Measurements from ENCODE around the gene NAALADL2.

NAALADL2 gene

DNA sequence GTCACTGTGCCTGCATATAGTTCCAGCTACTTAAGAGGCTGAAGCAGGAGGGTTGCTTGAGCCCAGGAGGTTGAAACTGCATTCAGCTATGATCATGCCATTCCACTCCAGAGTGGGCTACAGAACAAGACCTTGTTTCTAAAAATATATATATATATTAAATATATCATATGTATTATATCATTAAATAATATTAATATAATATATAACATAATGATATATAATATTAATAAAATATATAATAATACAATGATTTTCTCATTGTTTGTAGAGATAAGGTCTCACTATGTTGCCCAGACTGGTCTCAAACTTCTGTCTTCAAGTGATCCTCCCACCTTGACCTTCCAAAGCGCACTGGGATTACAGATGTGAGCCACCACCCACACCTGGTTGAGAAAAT is 101.8 kb downstream of the NAALADL2 start:
- no peak for ATAC-seq
- DNase-seq = no peak

DNA sequence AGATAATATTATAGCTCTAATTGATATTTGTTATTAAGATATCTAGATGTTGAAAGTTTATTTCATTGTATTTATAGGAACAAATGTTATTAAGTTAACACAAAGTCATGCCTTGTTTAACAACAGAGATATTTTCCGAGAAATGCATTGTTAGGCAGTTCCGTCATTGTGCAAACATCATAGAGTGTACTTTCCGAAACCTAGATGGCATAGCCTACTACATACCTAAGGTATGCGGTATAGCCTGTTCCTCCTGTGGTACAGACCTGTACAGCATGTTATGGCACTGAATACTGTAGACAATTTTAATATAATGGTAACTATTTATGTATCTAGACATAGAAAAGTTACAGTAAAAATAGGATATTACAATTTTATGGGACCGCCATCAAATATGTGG is 114.3 kb downstream of the NAALADL2 start:
- DNase-seq (no peak), ATAC-seq (no peak)

DNA sequence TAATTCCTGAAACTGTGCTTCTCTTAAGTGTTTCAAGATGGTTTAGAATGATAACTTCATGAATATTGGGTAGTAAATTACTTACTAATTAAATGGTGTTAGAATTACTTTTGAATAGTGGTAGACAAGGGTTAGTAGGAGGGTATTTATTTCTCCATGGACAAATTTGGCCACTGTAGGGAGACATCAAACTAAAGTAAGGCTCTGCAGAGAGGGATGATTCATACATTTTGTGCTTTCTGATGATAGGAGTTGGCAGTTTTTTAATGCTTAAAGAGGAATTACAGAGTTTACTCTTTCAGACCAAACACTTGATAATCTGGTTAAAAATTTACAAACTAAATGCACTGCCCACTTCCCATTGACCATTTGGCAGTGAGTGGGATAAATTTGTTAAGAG is 127.6 kb downstream of the NAALADL2 start:
- ATAC-seq (no peak), DNase-seq (no peak)

DNA sequence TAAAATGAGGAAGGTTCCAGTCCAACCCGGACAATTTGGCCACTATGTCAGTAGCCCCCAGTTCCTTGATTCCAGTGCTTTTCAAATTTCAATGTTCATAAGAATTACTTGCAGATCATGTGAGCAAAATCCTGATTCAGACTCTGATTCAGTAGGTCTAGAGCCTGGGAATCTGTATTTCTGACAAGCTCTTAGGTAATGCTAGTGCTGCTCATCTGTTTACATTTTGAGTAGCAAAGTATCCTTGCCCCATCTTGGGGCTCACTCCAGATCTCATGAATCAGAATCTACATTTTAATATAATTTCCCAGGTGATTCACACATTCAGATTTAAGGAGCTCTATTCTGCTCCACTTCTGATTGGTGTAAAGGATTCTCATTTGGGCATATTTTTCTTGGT is 142.0 kb downstream of the NAALADL2 start:
- DNase-seq (no peak), ATAC-seq (no peak)

DNA sequence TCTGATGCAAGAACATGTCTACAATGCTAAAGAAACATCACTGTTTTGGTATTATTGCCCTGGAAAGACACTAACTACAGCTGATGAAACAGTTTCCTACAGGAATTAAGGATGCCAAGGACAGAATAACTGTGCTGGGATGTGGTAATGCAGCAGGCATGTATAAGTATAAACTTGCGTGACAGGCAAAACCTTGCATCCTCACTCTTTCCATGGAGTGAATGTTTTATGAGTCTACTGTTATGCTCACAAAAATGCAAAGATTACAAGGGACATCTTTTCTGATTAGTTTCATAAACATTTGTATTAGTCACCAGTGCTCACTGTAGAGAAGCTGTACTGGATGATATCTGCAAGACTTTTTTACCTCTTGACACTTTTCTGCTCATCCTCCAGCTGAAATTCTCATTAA is 143.6 kb downstream of the NAALADL2 start:
- no peak for DNase-seq
- no peak for ATAC-seq

DNA sequence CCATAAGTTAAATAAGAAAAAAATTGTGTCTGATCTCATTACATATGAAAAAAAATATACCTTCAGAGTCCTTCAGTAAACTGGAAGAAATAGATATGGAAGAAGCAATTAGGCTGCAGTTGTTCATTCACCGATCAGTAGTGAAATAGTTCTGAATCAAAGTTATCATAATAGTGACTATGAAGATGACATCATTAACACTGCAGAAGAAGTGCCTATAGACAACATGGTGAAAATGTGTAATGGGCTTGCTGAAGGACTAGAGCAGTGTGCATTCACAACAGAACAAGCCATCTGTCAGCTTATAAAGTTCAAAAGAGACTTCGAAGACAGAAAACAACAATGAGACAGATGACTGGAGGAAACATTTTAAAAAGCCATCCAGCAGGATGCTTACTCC is 144.5 kb downstream of the NAALADL2 start:
- no peak for DNase-seq
- no peak for ATAC-seq

DNA sequence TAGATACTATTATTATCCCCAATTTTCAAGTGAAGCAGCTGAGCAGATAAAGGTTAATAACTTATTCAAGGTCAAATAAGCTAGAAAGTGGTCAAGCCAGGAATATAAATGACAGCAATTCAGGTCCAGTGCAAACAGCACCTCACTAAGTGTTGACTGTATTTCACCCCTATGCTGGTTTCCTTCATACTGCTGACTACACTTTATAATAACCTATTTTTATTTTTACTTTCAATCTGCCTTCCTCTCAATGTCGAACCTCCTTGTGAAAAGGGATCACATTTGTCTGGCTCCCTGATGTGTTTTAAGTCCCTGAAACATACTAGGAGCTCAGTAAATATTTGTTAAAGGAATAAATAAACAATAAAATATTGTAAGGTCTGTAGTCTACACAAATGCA is 146.1 kb downstream of the NAALADL2 start:
- no peak for ATAC-seq

DNA sequence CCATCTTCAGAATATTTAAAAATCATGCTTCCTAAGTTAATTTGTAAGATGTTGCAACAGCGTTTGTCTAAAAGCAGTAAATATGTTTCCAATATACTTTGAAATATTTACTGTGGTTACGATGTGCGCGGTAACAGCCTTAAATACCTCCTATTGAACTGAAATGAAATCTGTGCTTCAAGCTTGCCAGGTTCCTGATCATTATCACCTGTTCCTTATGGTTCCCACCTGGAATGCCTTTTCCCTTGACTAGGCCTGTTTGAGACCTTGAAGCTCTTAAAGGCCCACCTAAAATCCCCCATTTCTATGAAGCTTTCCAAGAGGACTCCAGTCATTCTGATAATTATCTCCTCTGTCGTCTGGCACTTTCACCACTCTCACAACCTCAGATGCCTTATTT is 146.7 kb downstream of the NAALADL2 start:
- no peak for DNase-seq

More for the DNA sequence above, 146.1 kb downstream of the NAALADL2 start:
- no peak for DNase-seq

DNA sequence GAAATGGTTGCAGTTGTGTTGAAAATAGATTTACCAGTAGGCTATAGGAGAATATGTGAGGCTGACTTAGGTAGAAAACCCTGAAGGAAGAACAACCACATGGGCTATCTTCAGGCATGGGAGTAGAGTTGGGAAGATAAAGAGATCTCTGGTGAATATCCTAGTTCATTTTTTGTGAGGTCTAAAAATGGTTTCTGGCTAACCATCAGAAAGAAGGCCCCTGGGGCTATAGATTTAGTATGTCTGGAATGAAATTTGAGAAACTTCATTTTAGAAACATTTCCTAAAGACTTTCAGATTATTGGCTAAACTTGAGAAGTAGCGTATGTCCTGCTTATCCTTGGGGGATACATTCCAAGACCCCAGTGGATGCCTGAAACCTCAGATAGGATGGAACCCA is 148.2 kb downstream of the NAALADL2 start:
- ATAC-seq (no peak), DNase-seq (no peak)

More for the DNA sequence above, 146.7 kb downstream of the NAALADL2 start:
- no peak for ATAC-seq

DNA sequence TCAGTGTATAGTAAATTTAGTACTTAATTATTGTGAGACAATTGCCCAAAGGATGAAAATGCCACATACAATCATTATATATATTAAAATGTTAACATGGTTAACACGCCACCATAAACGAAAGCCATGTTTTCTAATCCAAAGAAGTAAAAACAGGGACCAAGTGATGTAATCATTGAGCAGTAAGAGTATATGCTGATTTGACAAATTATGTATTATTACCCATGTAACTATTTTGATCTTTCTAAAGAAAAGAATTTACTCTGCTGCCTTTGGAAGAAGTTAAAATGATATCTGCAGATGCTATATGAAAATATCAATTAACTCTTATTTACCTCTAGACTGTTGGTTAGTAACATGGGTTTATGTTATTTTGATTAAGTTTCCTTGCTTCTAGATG is 150.2 kb downstream of the NAALADL2 start:
- no peak for DNase-seq
- no peak for ATAC-seq

DNA sequence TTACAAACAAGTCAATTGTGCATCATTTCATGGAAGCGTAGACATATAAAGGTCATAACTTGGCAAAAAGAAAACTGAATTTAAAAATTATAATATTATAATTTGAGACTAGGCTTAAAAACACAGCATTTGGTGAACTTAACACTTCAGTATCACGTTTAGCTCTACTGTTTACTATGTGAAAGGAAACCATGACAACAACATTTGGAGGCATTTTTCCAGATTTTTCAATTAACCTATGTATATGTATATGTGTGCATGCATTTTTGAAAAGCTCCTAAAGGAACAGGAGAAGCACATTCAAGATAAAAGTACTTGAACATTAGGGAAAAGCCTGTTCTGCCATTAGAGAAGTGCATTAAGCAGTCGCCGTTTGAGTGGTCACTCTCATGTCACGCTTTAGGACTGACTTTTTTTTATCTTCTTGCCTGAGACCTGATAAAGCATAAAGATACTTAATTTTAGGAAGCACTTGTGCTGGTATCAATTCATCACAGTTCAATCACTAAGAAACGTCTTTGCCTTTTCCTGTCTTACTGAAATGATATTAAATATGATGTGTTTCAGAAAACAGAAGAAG is 156.0 kb downstream of the NAALADL2 start:
- DNase-seq (no peak), ATAC-seq (no peak)

DNA sequence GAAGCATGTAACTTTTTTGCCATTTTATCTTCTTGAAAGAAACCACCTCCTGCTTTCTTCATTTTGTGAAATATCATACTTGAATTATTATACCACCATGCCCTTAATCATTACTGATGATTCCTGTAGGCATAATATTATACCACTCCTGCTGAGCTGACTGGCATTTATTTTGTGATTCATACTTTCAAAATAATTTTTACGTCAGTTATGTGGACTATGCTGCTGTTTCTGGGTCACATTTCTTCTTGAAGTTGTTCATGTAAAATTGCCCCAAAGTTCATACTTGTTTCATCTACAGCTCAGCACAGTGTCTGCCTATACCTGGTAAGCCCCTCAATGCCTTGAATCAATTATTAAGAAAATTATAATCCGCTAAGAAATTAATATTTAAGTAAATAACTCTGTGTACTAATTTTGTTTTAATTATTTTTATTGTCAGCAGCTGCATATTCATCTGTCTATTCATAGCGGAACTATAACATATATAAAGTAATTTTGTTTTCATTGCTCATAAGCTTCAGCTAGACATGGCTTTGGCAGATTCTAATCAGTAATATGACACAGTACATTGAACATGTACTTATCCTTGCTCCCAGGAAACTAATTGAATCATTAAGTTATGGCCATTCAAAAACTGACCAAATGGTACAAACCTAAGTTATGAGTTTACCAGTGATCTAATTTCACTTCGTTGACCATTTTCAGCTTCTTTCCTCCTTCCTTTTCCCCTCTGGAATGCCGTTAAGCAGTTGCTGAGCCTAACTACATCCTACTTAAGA is 160.0 kb downstream of the NAALADL2 start:
- no peak for ATAC-seq
- DNase-seq = no peak

DNA sequence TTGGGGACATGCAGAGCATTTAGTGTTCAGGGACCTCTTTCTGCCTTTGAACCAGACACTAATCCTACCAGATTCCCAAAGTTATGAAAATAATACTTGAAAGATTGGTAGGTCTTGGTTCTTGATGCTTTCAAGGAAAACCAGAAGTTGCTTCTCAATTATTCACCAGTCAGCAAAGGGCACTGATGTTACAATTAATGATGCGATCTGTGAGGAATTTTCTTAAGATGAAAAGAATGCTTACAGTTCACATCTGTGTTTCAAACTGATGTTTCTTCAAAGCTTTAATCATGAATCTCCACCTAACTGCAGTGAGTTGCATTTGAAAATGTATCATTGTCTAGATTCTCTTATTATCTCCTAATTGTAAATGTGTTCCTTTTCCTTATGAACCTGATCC is 161.0 kb downstream of the NAALADL2 start:
- DNase-seq (no peak), ATAC-seq (no peak)

DNA sequence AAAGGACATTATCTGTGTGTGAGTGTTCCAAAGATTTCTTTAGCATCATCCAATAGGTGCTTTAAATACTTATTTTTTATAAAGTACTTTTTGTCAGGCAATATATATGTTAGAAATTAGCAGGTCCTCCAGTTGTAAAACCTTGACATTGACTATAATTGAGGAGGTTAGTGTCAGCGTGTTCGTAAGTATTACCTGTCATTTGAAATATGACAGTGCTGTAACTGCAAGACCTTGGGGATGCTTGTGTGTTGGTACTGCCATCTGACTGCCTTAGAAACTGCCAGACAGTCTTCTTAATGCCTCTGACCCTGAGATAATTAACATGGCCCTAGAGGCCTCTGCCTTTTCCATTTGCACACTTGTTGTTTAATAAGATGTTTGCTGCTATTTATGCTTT is 170.7 kb downstream of the NAALADL2 start:
- DNase-seq (no peak), ATAC-seq (no peak)

DNA sequence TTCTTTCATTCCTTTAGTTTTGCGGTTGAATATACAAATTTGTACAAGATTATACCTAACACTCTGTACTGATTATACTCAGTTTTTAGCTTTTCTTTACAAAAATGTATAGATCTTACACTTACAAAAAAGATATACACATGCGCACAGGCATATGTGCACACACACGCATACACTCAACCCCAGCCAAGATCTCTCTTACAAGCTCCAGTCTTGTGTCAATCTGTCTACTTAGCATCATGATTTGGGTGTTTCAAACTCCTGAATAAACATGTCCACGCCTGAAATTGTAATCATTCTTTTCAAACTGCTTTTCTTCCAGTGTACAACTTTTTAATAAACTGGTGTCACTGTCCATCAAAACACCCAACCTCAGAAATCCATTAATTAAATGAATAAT is 180.7 kb downstream of the NAALADL2 start:
- ATAC-seq = no peak

DNA sequence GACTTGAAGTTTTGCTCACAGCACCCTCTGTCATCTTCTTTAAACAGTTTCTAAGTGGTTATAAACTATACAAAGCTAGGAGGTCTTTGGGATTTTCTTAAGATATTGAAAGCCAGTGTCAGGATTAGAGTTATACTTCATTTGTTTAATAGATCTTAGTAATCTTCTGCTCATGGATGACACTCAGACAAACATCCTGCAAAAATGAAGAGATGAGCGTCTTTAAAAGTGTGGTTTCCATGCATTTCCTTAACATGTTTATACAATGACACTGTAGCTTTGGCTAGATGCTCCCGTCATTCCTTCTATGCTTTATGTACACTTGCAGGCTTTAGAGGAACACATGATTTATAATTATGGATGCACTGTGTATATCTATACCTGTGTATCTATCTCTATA is 182.2 kb downstream of the NAALADL2 start:
- no peak for ATAC-seq
- no peak for DNase-seq

More for the DNA sequence above, 180.7 kb downstream of the NAALADL2 start:
- DNase-seq = no peak

DNA sequence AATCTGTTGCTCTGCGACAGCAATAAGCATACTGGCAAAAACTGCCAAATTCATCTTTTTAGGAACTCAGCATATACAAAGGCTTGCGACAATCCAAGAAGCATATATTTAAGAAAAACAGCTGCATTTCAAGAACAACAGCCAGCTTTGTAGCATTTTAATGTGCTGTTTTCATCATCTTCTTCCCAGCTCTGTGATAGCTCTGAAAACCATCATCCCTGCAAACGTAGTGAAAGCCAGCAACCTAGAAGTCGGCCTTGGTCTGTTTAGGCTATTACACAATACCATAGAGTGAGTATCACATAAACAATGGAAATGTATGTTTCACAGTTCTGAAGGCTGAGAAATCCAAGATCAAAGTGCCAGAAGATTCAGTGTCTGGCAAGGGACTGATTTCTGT is 187.5 kb downstream of the NAALADL2 start:
- no peak for ATAC-seq
- no peak for DNase-seq

DNA sequence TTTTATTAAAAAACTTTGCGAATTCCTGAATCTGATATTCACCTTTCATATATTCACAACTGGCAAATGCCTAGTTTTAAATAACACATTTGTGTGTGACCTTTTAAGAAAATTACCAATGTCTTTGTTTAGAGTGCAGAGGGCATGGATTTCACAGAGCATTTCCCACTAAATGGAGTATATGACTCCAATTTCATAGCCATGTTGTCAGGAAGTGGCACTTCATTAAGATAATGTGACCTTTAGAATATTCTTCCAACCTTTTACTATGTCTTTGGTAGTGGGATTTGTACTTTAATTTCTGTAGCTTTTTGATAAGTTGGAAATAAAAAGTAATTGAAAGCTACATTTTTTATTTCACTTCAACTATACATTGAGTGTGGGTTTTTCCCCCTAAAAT is 188.7 kb downstream of the NAALADL2 start:
- no peak for DNase-seq
- no peak for ATAC-seq

DNA sequence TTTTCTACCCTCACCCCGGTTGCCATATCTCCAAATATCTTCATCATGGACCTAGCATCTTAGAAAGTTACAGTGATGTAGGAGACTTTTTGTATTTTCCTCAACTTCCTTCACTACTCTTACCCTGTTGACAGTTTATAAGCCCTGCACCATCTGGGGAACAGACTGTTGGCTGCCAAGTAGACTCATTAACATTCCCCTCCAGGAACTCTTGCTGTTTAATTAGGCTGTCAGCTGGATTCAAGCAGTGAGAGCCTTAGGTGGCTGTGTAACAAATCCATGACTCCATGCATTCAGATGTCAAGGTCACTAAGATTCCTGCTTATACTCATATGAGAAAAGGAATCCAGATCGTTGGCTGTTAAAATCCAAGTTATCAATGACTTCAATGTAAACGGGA is 198.3 kb downstream of the NAALADL2 start:
- ATAC-seq = no peak

DNA sequence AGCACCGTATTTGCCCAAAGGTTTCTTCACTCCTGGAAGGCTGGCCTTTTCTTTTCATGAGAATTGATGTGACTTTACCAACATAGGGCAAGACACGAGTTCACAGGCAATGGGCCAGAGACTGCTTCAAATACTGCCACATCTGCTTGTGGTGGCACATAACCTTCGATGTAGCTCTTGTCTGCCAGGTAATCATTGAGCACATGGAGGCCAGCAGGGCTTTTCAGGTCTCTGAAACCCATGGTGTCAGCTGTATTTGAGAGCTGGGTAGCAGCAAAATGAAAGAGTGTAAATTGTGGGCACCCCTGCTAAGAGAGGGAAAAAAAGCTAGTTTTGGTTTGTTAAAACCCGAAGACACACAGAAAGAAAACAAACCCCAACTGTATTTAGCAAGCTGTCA is 200.7 kb downstream of the NAALADL2 start:
- DNase-seq = no peak
- no peak for ATAC-seq

More for the DNA sequence above, 198.3 kb downstream of the NAALADL2 start:
- no peak for DNase-seq

DNA sequence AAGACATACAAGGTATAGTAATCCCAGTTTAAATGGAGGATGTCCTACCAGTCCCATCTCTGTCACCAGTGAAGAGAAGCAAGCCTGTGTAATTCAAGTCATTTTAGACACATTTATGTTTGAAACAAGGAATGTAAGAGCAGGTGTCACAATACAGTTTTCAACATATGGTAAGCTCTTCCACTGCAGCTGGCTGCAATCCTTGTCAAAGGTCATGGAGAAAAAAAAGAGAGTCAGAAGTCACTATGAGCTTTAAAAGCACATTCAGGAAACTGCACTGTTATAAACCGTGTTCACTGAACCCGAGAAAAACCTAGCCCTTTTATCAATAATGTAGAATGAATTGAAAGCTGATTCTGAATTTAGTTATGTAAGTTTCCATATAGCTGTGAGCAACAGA is 206.4 kb downstream of the NAALADL2 start:
- ATAC-seq = no peak

DNA sequence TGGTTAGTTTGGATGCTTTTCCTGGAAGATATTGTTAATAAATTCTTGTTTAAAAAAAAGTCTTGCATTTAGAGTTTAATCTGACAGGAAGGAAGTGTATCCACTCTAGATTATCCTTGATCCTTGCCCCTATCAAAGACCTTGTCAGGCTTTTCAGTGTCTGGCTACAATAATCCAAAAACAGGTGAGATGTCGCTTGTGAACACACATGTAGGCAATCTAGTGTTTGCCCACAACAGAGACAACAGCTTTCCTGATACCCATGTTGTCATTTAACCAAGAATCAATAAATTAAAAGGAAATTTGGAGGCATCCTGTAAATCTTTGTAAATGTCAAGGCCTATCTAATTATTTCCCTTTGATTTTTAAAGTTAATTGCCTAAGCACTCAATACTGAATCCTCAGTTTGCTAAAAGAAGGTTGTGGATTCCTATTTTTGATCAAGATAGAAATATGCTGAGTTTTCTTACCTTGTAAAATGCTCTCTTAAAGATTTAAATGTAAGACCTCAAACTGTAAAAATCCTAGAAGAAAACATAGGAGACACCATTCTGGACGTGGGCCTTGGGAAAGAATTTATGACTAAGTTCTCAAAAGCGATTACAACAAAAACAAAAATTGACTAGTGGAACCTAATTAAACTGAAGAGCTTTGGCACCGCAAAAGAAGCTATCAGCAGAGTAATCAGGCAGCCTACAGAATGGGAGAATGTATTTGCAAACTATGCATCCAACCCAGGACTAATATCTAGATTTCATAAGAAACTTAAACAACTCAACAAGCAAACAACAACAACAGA is 207.7 kb downstream of the NAALADL2 start:
- no peak for ATAC-seq
- DNase-seq = no peak

More for the DNA sequence above, 206.4 kb downstream of the NAALADL2 start:
- no peak for DNase-seq

DNA sequence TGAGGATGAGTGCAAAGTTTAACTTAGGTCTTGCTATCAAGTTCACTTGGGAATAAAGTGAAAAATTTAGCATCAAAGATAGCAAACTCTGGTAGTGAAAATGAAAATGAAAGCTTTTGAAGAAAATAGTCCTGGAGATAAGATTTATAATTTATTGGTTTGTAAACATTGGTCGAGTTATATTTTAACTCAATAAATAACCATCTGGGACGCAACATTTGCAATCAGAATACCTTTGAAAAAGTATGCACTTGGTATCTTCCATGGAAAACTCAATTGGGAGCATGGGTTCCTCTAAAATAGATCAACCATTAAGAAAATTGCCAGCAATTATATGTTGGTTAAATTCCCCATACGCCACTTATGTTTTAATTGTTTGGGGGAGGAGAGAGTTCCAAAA is 209.5 kb downstream of the NAALADL2 start:
- ATAC-seq (no peak), DNase-seq (no peak)
